NB4 (cell line): ENCODE measurements around the gene PGF.

Experiments
- DNase-seq: peaks from one replicate; pipeline ENCODE4 v3.0.0; 2010; ENCODE audit warnings: low read depth
- H3K4me3 ChIP-seq: one replicate; pipeline ENCODE4 v1.5.1; 2011; ENCODE audit warnings: mild to moderate bottlenecking, low read depth, low read length, moderate library complexity
- CTCF ChIP-seq: IDR thresholded peaks from one replicate; pipeline ENCODE4 v1.5.1; 2012; ENCODE audit warnings: low read depth, low read length
- MYC ChIP-seq: IDR thresholded peaks from 2 replicates; pipeline ENCODE4 v1.6.1; 2011; ENCODE audit warnings: low read depth, low read length
- POLR2A ChIP-seq: IDR thresholded peaks from 2 replicates; pipeline ENCODE4 v1.6.1; 2011; ENCODE audit warnings: mild to moderate bottlenecking; ENCODE audit not compliant: insufficient read length; ENCODE audit errors: extremely low read depth
- TF ChIP-seq, protein P1 (sequence below): IDR thresholded peaks from 2 replicates; pipeline ENCODE4 v1.6.1; 2011; ENCODE audit warnings: low read depth, low read length

PGF gene

DNA sequence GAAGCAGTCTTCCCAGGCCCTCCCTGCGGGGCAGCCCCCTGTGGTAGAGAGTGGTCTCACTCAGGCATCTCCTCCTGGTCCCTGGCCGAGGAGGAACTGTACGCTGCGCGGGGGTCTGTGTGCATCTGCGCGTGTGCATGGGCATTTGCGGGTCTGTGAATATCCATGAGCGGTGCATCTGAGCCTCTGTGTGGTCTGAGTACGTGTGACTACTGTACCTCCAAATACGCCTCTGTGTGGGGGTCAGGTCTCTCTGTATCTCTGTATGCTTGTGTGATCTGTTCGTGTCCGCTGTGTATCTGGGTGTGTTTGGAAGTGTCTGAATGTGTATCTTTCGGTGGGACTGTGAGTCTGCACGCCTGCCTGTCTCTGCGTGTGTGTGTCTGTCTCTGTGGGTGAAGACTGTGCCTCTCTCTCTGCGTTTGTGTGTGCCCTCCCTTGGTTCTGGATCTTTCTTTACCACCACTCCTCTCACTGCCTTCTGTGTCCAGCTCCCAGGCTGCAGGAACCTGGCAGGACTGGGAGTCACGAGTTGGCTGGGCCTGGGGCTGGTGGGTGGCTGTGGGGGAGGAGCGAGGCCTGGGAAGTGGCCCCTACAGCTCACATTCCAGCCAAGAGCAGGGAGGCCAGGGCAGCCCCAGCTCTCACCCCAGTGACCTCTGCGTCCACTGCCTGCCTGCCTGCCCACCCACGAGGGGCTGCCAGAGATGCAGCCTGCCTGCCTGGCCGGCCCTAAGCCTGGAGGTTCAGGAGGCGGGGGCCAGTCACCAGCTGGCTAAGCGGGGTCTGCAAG, 1.1 kb upstream of the PGF start:
- TF ChIP-seq CTCF (no peak), MYC (no peak), POLR2A (no peak)
- TF ChIP-seq, protein P1, sequence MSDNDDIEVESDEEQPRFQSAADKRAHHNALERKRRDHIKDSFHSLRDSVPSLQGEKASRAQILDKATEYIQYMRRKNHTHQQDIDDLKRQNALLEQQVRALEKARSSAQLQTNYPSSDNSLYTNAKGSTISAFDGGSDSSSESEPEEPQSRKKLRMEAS = no peak
- no peak for DNase-seq
- no peak overlapping the region for H3K4me3 ChIP-seq

DNA sequence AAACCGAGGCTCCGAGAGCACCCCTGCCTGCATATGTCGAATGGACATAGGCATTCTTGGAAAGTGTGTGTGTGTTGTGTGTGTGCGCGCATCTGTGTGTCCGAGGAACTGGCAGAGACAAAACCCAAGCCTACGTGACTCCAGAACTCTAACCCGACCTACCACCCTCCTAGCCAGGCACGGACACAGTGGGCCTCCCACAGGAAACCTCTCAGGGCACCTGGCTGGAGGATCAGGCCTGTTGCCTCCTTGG, 556 bp upstream of the PGF start:
- DNase-seq = no peak
- H3K4me3 ChIP-seq = no peak overlapping the region
- TF ChIP-seq MYC (no peak), POLR2A (no peak), CTCF (no peak)
- TF ChIP-seq, protein P1 = no peak

GRCh38 chr14:74954947-74955228, 509 bp downstream of the PGF start:
- no peak overlapping the region for H3K4me3 ChIP-seq
- DNase-seq = no peak
- TF ChIP-seq, protein P1 = no peak
- TF ChIP-seq MYC (no peak), POLR2A (no peak), CTCF (no peak)

DNA sequence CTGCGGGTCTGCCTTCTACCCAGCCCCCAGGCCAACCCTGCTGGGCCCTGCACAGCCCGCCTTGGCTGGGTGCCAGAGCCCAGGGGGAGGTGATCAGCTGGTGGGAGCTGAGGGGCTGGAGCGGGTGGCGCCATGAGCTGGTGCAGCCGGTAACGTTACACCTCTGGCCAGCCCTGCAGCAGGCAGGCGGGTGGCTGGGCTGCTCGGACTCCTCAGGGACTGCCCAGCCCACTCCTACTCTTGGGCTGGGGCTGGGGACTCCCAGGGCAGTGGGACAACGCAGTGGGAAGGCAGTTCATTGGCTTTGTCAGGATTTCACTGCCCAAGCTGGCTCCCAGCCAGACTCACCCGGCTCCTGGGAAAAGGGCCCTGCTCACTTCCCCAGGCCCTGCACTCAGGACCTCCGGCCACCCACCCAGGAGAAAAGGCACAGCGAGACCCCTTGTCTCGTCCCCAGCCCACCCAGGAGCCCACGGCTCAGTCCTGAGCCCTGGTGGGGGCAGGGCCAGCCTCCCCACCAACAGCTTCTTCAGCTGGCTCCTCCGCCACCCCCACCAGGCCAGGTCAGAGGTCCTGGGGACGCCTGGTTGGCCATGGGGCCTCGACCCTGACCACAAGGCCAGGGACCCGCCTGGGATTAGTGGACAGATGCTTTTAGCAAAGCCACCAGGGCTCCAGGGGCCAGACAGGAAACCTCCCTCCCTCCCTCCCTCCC, 1.0 kb downstream of the PGF start:
- TF ChIP-seq, protein P1 = no peak
- TF ChIP-seq MYC = no peak
- TF ChIP-seq CTCF = no peak
- TF ChIP-seq POLR2A = no peak
- DNase-seq = no peak
- no peak overlapping the region for H3K4me3 ChIP-seq

DNA sequence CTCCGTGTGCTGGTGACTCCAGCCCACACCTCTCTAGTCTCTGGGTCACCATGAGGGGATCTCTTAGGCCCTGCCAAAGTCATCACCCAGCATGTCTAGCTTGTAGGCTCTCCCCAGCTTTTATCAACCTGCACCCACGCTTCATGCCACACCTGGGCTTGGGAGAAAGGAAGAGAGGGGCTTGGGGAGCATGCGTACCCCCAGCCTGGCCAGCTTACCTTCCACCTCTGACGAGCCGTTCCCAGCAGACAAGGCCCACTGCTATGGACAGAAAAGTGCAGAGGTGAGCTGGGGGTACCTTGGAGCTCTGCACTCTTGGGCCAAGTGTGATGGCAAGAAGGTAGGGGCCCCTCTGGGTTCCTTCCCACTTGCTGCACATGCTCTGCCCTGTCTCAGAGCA, 1.7 kb downstream of the PGF start:
- DNase-seq = no peak
- H3K4me3 ChIP-seq = no peak overlapping the region
- no peak for TF ChIP-seq POLR2A
- TF ChIP-seq CTCF = no peak
- TF ChIP-seq, protein P1 = no peak
- no peak for TF ChIP-seq MYC
